Neural cell (in vitro differentiated cells): Measurements from ENCODE around the gene MARCHF4.

ENCODE experiments used
- EP300 ChIP-seq: fragments of 450-650 bp; conservative IDR thresholded peaks from 2 replicates; pipeline ENCODE4 v1.6.1; 2014; ENCODE audit warnings: antibody characterized with exemption, mild to moderate bottlenecking, moderate library complexity; ENCODE audit not compliant: poor library complexity, severe bottlenecking
- EZH2 ChIP-seq: fragments of 200-600, 300-800 bp; shearing (Covaris generic), sonication (generic); IDR thresholded peaks from 2 replicates; pipeline ENCODE4 v1.6.1; 2014; ENCODE audit warnings: antibody characterized with exemption, low read length, borderline replicate concordance, mild to moderate bottlenecking; ENCODE audit not compliant: insufficient read depth, poor library complexity, severe bottlenecking
- MXI1 ChIP-seq: fragments of 450-650 bp; conservative IDR thresholded peaks from 2 replicates; pipeline ENCODE4 v1.6.1; 2014; ENCODE audit warnings: antibody characterized with exemption, mild to moderate bottlenecking; ENCODE audit not compliant: poor library complexity, severe bottlenecking
- POLR2AphosphoS5 ChIP-seq: IDR thresholded peaks from 2 replicates; pipeline ENCODE4 v1.6.1; 2012
- RAD21 ChIP-seq: fragments of 450-650 bp; conservative IDR thresholded peaks from 2 replicates; pipeline ENCODE4 v1.6.1; 2014; ENCODE audit warnings: antibody characterized with exemption, mild to moderate bottlenecking, moderate library complexity
- SMC3 ChIP-seq: fragments of 450-650 bp; conservative IDR thresholded peaks from 2 replicates; pipeline ENCODE4 v1.6.1; 2014; ENCODE audit warnings: antibody characterized with exemption, mild to moderate bottlenecking, moderate library complexity; ENCODE audit not compliant: poor library complexity
- TAF1 ChIP-seq: IDR thresholded peaks from 2 replicates; pipeline ENCODE4 v1.6.1; 2012; ENCODE audit warnings: low read depth
- TF ChIP-seq, protein P1 (sequence below): fragments of 450-650 bp; IDR thresholded peaks from 2 replicates; pipeline ENCODE4 v1.5.1; 2014; ENCODE audit warnings: antibody characterized with exemption, mild to moderate bottlenecking, moderate library complexity; ENCODE audit not compliant: poor library complexity, severe bottlenecking
- TF ChIP-seq, protein P2 (sequence below): IDR thresholded peaks from 2 replicates; pipeline ENCODE4 v1.6.1; 2012; ENCODE audit warnings: borderline replicate concordance

DNA sequence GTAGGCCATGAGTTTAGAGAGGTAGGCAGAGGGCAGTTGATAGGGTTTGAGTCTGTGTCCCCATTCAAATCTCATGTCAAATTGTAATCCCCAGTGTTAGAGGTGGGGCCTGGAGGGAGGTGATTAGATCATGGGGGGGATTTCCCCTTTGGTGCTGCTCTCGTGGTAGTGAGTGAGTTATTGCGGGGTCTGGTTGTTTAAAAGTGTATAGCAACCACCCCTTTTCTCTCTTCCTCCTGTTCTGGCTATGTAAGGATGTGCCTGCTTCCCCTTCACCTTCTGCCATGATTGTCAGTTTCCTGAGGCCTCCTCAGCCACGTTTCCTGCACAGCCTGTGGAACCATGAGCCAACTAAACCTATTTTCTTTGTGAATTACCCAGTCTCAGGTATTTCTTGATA, 25.5 kb downstream of the MARCHF4 start:
- TF ChIP-seq, protein P1, sequence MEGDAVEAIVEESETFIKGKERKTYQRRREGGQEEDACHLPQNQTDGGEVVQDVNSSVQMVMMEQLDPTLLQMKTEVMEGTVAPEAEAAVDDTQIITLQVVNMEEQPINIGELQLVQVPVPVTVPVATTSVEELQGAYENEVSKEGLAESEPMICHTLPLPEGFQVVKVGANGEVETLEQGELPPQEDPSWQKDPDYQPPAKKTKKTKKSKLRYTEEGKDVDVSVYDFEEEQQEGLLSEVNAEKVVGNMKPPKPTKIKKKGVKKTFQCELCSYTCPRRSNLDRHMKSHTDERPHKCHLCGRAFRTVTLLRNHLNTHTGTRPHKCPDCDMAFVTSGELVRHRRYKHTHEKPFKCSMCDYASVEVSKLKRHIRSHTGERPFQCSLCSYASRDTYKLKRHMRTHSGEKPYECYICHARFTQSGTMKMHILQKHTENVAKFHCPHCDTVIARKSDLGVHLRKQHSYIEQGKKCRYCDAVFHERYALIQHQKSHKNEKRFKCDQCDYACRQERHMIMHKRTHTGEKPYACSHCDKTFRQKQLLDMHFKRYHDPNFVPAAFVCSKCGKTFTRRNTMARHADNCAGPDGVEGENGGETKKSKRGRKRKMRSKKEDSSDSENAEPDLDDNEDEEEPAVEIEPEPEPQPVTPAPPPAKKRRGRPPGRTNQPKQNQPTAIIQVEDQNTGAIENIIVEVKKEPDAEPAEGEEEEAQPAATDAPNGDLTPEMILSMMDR, result no peak
- no peak for TF ChIP-seq MXI1
- TF ChIP-seq, protein P2, sequence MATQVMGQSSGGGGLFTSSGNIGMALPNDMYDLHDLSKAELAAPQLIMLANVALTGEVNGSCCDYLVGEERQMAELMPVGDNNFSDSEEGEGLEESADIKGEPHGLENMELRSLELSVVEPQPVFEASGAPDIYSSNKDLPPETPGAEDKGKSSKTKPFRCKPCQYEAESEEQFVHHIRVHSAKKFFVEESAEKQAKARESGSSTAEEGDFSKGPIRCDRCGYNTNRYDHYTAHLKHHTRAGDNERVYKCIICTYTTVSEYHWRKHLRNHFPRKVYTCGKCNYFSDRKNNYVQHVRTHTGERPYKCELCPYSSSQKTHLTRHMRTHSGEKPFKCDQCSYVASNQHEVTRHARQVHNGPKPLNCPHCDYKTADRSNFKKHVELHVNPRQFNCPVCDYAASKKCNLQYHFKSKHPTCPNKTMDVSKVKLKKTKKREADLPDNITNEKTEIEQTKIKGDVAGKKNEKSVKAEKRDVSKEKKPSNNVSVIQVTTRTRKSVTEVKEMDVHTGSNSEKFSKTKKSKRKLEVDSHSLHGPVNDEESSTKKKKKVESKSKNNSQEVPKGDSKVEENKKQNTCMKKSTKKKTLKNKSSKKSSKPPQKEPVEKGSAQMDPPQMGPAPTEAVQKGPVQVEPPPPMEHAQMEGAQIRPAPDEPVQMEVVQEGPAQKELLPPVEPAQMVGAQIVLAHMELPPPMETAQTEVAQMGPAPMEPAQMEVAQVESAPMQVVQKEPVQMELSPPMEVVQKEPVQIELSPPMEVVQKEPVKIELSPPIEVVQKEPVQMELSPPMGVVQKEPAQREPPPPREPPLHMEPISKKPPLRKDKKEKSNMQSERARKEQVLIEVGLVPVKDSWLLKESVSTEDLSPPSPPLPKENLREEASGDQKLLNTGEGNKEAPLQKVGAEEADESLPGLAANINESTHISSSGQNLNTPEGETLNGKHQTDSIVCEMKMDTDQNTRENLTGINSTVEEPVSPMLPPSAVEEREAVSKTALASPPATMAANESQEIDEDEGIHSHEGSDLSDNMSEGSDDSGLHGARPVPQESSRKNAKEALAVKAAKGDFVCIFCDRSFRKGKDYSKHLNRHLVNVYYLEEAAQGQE, result no peak
- TF ChIP-seq TAF1, result no peak
- TF ChIP-seq RAD21, result no peak
- TF ChIP-seq SMC3, result no peak
- no peak for TF ChIP-seq POLR2AphosphoS5
- TF ChIP-seq EZH2, result no peak
- no peak for TF ChIP-seq EP300
